Activated T-helper 1 cell treated with Interleukin-2 at 50 U/mL for 16 hours (primary cell): Measurements from ENCODE around the gene FOLR1.
"Not testable (repeated sequence)": the region's sequence is repeated elsewhere in the genome, so short reads cannot be mapped to it uniquely, and the experiment has no call there.

Experiments used
- DNase-seq: peaks from one replicate; pipeline ENCODE4 v3.0.0-alpha.2; 2020; ENCODE audit warnings: low read depth

FOLR1 gene

GRCh38 chr11:72191961-72192381, at the start of gene FOLR1:
FOLR1 (plus strand) TSS chr11:72192140; CDS start chr11:72192174, 34 bp downstream.
- no peak for DNase-seq

GRCh38 chr11:72142543-72142942, 49.4 kb upstream of the FOLR1 start:
- not testable (repeated sequence) for DNase-seq

GRCh38 chr11:72144807-72145565, 47.0 kb upstream of the FOLR1 start:
- DNase-seq, result no peak

GRCh38 chr11:72146625-72147024, 45.3 kb upstream of the FOLR1 start:
- DNase-seq, result no peak

GRCh38 chr11:72150882-72151281, 41.1 kb upstream of the FOLR1 start:
- no peak for DNase-seq

- DNase-seq, result not testable (repeated sequence)
Observed at GRCh38 chr11:72153874-72154273, 38.1 kb upstream of the FOLR1 start.

- DNase-seq, result no peak
Observed at GRCh38 chr11:72154816-72155215, 37.1 kb upstream of the FOLR1 start.

- DNase-seq, result no peak
Observed at GRCh38 chr11:72155751-72156150, 36.2 kb upstream of the FOLR1 start.

GRCh38 chr11:72157131-72157530, 34.8 kb upstream of the FOLR1 start:
- DNase-seq, result no peak

- DNase-seq, result no peak
Observed at GRCh38 chr11:72160319-72160718, 31.6 kb upstream of the FOLR1 start.

- DNase-seq, result no peak
Observed at GRCh38 chr11:72162891-72163492, 28.9 kb upstream of the FOLR1 start.

GRCh38 chr11:72164187-72164586, 27.8 kb upstream of the FOLR1 start:
- DNase-seq, result not testable (repeated sequence)

- DNase-seq, result not testable (repeated sequence)
Observed at GRCh38 chr11:72169046-72169555, 22.8 kb upstream of the FOLR1 start.

- DNase-seq, result not testable (repeated sequence)
Observed at GRCh38 chr11:72169754-72170153, 22.2 kb upstream of the FOLR1 start.

GRCh38 chr11:72172043-72172442, 19.9 kb upstream of the FOLR1 start:
- DNase-seq, result not testable (repeated sequence)

GRCh38 chr11:72173291-72173690, 18.6 kb upstream of the FOLR1 start:
- DNase-seq, result no peak

GRCh38 chr11:72174302-72175070, 17.5 kb upstream of the FOLR1 start:
- no peak for DNase-seq

- no peak for DNase-seq
Observed at GRCh38 chr11:72177656-72178055, 14.3 kb upstream of the FOLR1 start.

- no peak for DNase-seq
Observed at GRCh38 chr11:72179049-72179803, 12.7 kb upstream of the FOLR1 start.

- DNase-seq, result no peak
Observed at GRCh38 chr11:72179804-72180396, 12.0 kb upstream of the FOLR1 start.

GRCh38 chr11:72180892-72181552, 10.9 kb upstream of the FOLR1 start:
- DNase-seq, result not testable (repeated sequence)
